Measurements from ENCODE around the gene NEUROG3.

DNA sequence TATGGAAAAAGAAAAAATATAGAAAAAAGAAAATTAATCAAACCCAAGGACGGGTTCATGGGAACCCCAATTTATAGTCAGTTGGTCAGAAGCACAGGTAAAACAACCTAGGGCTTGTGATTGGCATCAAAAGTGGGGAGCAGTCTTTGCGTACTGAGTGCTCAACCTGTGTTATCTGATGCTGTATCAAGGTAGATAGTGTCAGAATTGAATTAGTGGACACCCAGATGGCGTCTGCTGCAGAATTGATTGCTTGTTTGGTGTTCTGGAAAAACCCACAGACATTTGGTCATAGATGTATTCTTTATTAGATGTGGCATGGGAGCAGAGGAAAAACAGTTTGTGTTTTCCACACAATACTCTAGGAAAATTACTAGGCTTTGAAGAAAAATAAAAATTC, 39.6 kb downstream of the NEUROG3 start:
- TF ChIP-seq, protein P1, sequence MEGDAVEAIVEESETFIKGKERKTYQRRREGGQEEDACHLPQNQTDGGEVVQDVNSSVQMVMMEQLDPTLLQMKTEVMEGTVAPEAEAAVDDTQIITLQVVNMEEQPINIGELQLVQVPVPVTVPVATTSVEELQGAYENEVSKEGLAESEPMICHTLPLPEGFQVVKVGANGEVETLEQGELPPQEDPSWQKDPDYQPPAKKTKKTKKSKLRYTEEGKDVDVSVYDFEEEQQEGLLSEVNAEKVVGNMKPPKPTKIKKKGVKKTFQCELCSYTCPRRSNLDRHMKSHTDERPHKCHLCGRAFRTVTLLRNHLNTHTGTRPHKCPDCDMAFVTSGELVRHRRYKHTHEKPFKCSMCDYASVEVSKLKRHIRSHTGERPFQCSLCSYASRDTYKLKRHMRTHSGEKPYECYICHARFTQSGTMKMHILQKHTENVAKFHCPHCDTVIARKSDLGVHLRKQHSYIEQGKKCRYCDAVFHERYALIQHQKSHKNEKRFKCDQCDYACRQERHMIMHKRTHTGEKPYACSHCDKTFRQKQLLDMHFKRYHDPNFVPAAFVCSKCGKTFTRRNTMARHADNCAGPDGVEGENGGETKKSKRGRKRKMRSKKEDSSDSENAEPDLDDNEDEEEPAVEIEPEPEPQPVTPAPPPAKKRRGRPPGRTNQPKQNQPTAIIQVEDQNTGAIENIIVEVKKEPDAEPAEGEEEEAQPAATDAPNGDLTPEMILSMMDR (IDR thresholded peaks at IDR 0.05): no peak
- no peak for TF ChIP-seq POLR2A (IDR thresholded peaks at IDR 0.05)

Measured in testis (tissue), 2 donors.